ENCODE results near the gene EEIG1. TPM values are rescaled to one million over a fixed set of nuclear protein-coding genes. Genes with fewer than 3 reads are reported as not detected.
A peak's percentile ranks its signal among the peaks of the same experiment; 100 is the strongest.

EEIG1 gene
- total RNA-seq, 3 donors from 2014 or later, result 7.7 to 32.1 (median 19.7) TPM

DNA sequence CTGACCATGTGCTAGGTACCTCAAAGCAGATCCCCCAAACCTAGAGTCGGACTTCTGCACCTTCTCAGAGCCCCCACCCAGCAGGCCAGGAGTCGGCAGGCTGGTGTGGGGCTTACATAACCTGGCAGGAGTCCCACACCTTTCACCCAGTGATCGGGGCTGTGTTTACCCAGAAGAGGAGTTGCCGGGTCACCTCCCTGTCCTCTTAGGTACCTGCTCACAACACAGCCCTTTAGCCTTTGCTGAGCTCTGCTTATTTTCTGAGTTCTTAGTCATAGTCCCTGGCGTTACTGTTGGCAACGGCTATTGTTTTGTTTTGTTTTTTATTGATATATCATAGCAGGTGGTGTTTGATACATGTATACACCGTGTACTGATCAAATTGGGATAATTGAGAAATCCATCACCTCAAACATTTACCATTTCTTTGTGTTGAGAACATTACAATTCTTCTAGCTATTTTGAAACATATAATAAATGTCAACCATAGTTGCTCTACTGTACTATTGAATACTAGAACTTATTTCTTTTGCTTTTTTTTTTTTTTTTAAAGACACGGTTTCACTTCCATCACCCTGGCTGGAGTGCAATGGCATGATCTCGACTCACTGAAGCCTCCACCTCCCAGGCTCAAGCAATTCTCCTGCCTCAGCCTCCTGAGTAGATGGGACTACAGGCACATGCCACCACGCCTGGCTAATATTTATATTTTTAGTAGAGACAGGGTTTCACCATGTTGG is 10.4 kb upstream of the EEIG1 start:
- Histone ChIP-seq H3K4me3 (no peak overlapping the region), H3K36me3 (no peaks in the 10 kb centered on the region), H3K4me1 (no peaks in the 10 kb centered on the region), H3K27ac (peak overlapping the region; percentile 43 to 45), H3K27me3 (no peaks in the 10 kb centered on the region), H3K9me3 (no peaks in the 10 kb centered on the region)
- TF ChIP-seq, protein P1, sequence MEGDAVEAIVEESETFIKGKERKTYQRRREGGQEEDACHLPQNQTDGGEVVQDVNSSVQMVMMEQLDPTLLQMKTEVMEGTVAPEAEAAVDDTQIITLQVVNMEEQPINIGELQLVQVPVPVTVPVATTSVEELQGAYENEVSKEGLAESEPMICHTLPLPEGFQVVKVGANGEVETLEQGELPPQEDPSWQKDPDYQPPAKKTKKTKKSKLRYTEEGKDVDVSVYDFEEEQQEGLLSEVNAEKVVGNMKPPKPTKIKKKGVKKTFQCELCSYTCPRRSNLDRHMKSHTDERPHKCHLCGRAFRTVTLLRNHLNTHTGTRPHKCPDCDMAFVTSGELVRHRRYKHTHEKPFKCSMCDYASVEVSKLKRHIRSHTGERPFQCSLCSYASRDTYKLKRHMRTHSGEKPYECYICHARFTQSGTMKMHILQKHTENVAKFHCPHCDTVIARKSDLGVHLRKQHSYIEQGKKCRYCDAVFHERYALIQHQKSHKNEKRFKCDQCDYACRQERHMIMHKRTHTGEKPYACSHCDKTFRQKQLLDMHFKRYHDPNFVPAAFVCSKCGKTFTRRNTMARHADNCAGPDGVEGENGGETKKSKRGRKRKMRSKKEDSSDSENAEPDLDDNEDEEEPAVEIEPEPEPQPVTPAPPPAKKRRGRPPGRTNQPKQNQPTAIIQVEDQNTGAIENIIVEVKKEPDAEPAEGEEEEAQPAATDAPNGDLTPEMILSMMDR (IDR thresholded peaks at IDR 0.05), result no peak
- no peak for TF ChIP-seq POLR2A (IDR thresholded peaks at IDR 0.05)
- no peak for TF ChIP-seq POLR2AphosphoS5 (IDR thresholded peaks at IDR 0.05)
- intact Hi-C loops (cut with DNase I; ENCODE audit: low total_unique reads), result no loop called here
- DNase-seq (ENCODE audit: low spot score in 2 of 2), result no peak

DNA sequence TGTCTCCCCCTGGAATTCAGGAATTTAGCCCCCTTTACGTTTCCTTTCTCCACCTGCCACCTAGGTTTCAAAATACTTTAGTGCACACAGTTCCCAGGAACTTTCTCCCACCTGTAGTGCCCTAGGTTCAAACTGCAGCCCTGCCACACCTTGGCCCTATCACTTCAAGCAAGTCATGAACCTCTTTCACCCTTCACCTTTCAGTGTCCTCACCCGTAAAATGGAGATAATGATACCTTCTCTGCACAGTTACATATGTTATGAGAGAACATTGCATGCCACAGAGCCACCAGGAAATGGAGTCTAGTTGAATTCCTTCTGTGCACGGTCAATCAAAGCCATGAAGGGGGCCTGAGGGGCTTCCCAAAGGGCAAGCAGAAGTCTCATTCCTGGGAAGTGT is 9.8 kb upstream of the EEIG1 start:
- H3K4me3 ChIP-seq, result no peak overlapping the region
- intact Hi-C loops (cut with DNase I; ENCODE audit: low total_unique reads), result no loop called here
- peak overlapping the region; percentile 43 to 45 for H3K27ac ChIP-seq
- DNase-seq (ENCODE audit: low spot score in 2 of 2), result no peak
- TF ChIP-seq, protein P1 (IDR thresholded peaks at IDR 0.05), result no peak
- no peak for TF ChIP-seq POLR2AphosphoS5 (IDR thresholded peaks at IDR 0.05)
- TF ChIP-seq POLR2A (IDR thresholded peaks at IDR 0.05), result no peak
- no peaks in the 10 kb centered on the region for H3K36me3 ChIP-seq
- H3K9me3 ChIP-seq, result no peaks in the 10 kb centered on the region
- no peaks in the 10 kb centered on the region for H3K4me1 ChIP-seq
- H3K27me3 ChIP-seq, result no peaks in the 10 kb centered on the region

- intact Hi-C loops (cut with DNase I; ENCODE audit: low total_unique reads), result loop anchor here (10.0 kb wide), 1 partner anchor 774 kb away; no protein-coding TSS in a partner anchor
- TF ChIP-seq POLR2A (IDR thresholded peaks at IDR 0.05), result no peak
- TF ChIP-seq POLR2AphosphoS5 (IDR thresholded peaks at IDR 0.05), result no peak
- TF ChIP-seq, protein P1 (IDR thresholded peaks at IDR 0.05), result no peak
- Histone ChIP-seq H3K9me3 (no peaks in the 10 kb centered on the region), H3K4me1 (no peaks in the 10 kb centered on the region), H3K27ac (no peak overlapping the region), H3K27me3 (no peaks in the 10 kb centered on the region), H3K4me3 (no peak overlapping the region), H3K36me3 (no peaks in the 10 kb centered on the region)
- no peak for DNase-seq (ENCODE audit: low spot score in 2 of 2)
These were observed 8.3 kb upstream of the EEIG1 start for GRCh38 chr9:127989094-127989493.

GRCh38 chr9:127987103-127987614 is 6.4 kb upstream of the EEIG1 start:
- H3K27ac ChIP-seq, result peak overlapping the region; percentile 65 to 76
- TF ChIP-seq POLR2AphosphoS5 (IDR thresholded peaks at IDR 0.05) (peak in 1 of 3 donors; percentile 23), POLR2A (IDR thresholded peaks at IDR 0.05) (no peak)
- no peaks in the 10 kb centered on the region for H3K36me3 ChIP-seq
- H3K4me3 ChIP-seq, result no peak overlapping the region
- peak; percentile 79 to 85 for DNase-seq (ENCODE audit: low spot score in 2 of 2)
- H3K27me3 ChIP-seq, result no peaks in the 10 kb centered on the region
- H3K4me1 ChIP-seq, result no peaks in the 10 kb centered on the region
- intact Hi-C loops (cut with DNase I; ENCODE audit: low total_unique reads), result loop anchor here (10.0 kb wide), 1 partner anchor 772 kb away; no protein-coding TSS in a partner anchor
- H3K9me3 ChIP-seq, result no peaks in the 10 kb centered on the region

DNA sequence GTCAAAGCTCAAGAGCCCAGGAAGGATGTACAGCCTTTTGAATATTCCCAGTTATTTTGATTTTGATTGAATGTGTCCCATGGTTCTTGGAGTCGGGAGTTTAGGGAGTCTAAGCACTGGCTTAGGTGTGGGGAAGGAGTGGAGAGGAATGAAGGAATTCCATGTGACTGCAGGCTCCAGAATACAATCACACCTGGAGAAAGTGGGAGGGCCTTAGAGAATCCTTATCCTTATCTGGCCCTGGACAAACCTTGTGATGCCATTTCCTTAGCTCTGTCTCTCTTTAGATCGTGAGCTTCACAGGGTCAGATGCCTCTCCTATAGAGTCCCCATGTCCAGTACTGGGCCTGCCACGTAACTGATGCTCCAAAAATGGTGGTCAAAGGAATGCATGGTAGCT is 4.2 kb upstream of the EEIG1 start:
- H3K27me3 ChIP-seq, result no peaks in the 10 kb centered on the region
- no peaks in the 10 kb centered on the region for H3K9me3 ChIP-seq
- intact Hi-C loops (cut with DNase I; ENCODE audit: low total_unique reads), result loop anchor here (10.0 kb wide), 1 partner anchor 770 kb away; no protein-coding TSS in a partner anchor
- no peak overlapping the region for H3K27ac ChIP-seq
- no peaks in the 10 kb centered on the region for H3K4me1 ChIP-seq
- H3K36me3 ChIP-seq, result no peaks in the 10 kb centered on the region
- no peak overlapping the region for H3K4me3 ChIP-seq
- DNase-seq (ENCODE audit: low spot score in 2 of 2), result no peak
- TF ChIP-seq, protein P1 (IDR thresholded peaks at IDR 0.05), result no peak
- TF ChIP-seq POLR2AphosphoS5 (IDR thresholded peaks at IDR 0.05) (no peak), POLR2A (IDR thresholded peaks at IDR 0.05) (no peak)
